Neural cell (in vitro differentiated cells): ENCODE data around the gene OR7A17. TPM values are rescaled to one million over a fixed set of nuclear protein-coding genes. Genes with fewer than 3 reads are reported as not detected.

Experiments used
- H2AFZ ChIP-seq: fragments of 200-600, 300-800 bp; sonication (generic), shearing (Covaris generic); 2 replicates; pipeline ENCODE4 v1.6.0; 2014; ENCODE audit warnings: low read depth, mild to moderate bottlenecking, antibody characterized with exemption, low read length, moderate library complexity
- H3F3A ChIP-seq: fragments of 200-600 bp; shearing (Covaris generic); 2 replicates; pipeline ENCODE4 v1.6.1; 2016; ENCODE audit warnings: mild to moderate bottlenecking, moderate library complexity, mixed read lengths, antibody characterized with exemption, low read length; ENCODE audit not compliant: insufficient read depth, poor library complexity, severe bottlenecking
- H3K27ac ChIP-seq: fragments of 200-600, 300-800 bp; sonication (generic), shearing (Covaris generic); 2 replicates; pipeline ENCODE4 v1.5.1; 2014; ENCODE audit warnings: mild to moderate bottlenecking, low read length, moderate library complexity
- H3K27me3 ChIP-seq: fragments of 300-800, 200-600 bp; sonication (generic), shearing (Covaris generic); 2 replicates; pipeline ENCODE4 v1.6.0; 2014; ENCODE audit warnings: mild to moderate bottlenecking, low read depth, low read length, moderate library complexity; ENCODE audit not compliant: insufficient read depth
- H3K36me3 ChIP-seq: fragments of 300-800, 200-600 bp; sonication (generic), shearing (Covaris generic); 2 replicates; pipeline ENCODE4 v1.5.1; 2014; ENCODE audit warnings: mild to moderate bottlenecking, antibody characterized with exemption, low read length, moderate library complexity; ENCODE audit not compliant: insufficient read depth
- H3K4me2 ChIP-seq: fragments of 300-800, 200-600 bp; sonication (generic), shearing (Covaris generic); 2 replicates; pipeline ENCODE4 v1.6.0; 2014; ENCODE audit warnings: mild to moderate bottlenecking, low read length
- H3K4me3 ChIP-seq: fragments of 300-800, 200-600 bp; sonication (generic), shearing (Covaris generic); 2 replicates; pipeline ENCODE4 v1.5.1; 2014; ENCODE audit warnings: mild to moderate bottlenecking, low read length, moderate library complexity
- H3K79me2 ChIP-seq: fragments of 200-600 bp; shearing (Covaris generic); replicated peaks from 2 replicates; pipeline ENCODE4 v1.6.0; 2014; ENCODE audit warnings: mild to moderate bottlenecking, low read length, moderate library complexity; ENCODE audit not compliant: insufficient read depth
- H3K9ac ChIP-seq: fragments of 300-800, 200-600 bp; sonication (generic), shearing (Covaris generic); 2 replicates; pipeline ENCODE4 v1.6.1; 2016; ENCODE audit warnings: mild to moderate bottlenecking, low read length, mixed read lengths
- H3K9me2 ChIP-seq: fragments of 200-600 bp; shearing (Covaris generic); 2 replicates; pipeline ENCODE4 v1.6.1; 2016; ENCODE audit warnings: mild to moderate bottlenecking, low read length, mixed read lengths; ENCODE audit not compliant: insufficient read depth
- H3K9me3 ChIP-seq: fragments of 200-600, 300-800 bp; sonication (generic), shearing (Covaris generic); 2 replicates; pipeline ENCODE4 v1.6.1; 2016; ENCODE audit warnings: mild to moderate bottlenecking, mixed run types, low read length, moderate library complexity, mixed read lengths
- H4K20me1 ChIP-seq: fragments of 200-600 bp; shearing (Covaris generic); 2 replicates; pipeline ENCODE4 v1.6.1; 2016; ENCODE audit warnings: mild to moderate bottlenecking, mixed run types; ENCODE audit not compliant: insufficient read depth
- CTCF ChIP-seq: fragments of 450-650 bp; IDR thresholded peaks from 2 replicates; pipeline ENCODE4 v1.5.1; 2014; ENCODE audit warnings: antibody characterized with exemption, mild to moderate bottlenecking, moderate library complexity; ENCODE audit not compliant: poor library complexity, severe bottlenecking
- EP300 ChIP-seq: fragments of 450-650 bp; conservative IDR thresholded peaks from 2 replicates; pipeline ENCODE4 v1.6.1; 2014; ENCODE audit warnings: antibody characterized with exemption, mild to moderate bottlenecking, moderate library complexity; ENCODE audit not compliant: poor library complexity, severe bottlenecking
- EZH2 ChIP-seq: fragments of 200-600, 300-800 bp; shearing (Covaris generic), sonication (generic); IDR thresholded peaks from 2 replicates; pipeline ENCODE4 v1.6.1; 2014; ENCODE audit warnings: antibody characterized with exemption, low read length, borderline replicate concordance, mild to moderate bottlenecking; ENCODE audit not compliant: insufficient read depth, poor library complexity, severe bottlenecking
- MXI1 ChIP-seq: fragments of 450-650 bp; conservative IDR thresholded peaks from 2 replicates; pipeline ENCODE4 v1.6.1; 2014; ENCODE audit warnings: antibody characterized with exemption, mild to moderate bottlenecking; ENCODE audit not compliant: poor library complexity, severe bottlenecking
- POLR2AphosphoS5 ChIP-seq: IDR thresholded peaks from 2 replicates; pipeline ENCODE4 v1.6.1; 2012
- RAD21 ChIP-seq: fragments of 450-650 bp; conservative IDR thresholded peaks from 2 replicates; pipeline ENCODE4 v1.6.1; 2014; ENCODE audit warnings: antibody characterized with exemption, mild to moderate bottlenecking, moderate library complexity
- SMC3 ChIP-seq: fragments of 450-650 bp; conservative IDR thresholded peaks from 2 replicates; pipeline ENCODE4 v1.6.1; 2014; ENCODE audit warnings: antibody characterized with exemption, mild to moderate bottlenecking, moderate library complexity; ENCODE audit not compliant: poor library complexity
- TAF1 ChIP-seq: IDR thresholded peaks from 2 replicates; pipeline ENCODE4 v1.6.1; 2012; ENCODE audit warnings: low read depth
- polyA minus RNA-seq: library from RNA; depleted of rRNA, polyadenylated mRNA; stranded (reverse); fragments of >200 nt; gene quantifications from 2 replicates; pipeline ENCODE4 v1.2.3, GENCODE V29; 2014
- polyA plus RNA-seq: library from polyadenylated mRNA; depleted of rRNA; stranded (reverse); fragments of >200 nt; gene quantifications from 2 replicates; pipeline ENCODE4 v1.2.3, GENCODE V29; 2014
- TF ChIP-seq, protein P1 (sequence below): IDR thresholded peaks from 2 replicates; pipeline ENCODE4 v1.6.1; 2012; ENCODE audit warnings: borderline replicate concordance

OR7A17 gene
- not detected in 2 replicates for polyA plus RNA-seq
- not detected in 2 replicates for polyA minus RNA-seq

DNA sequence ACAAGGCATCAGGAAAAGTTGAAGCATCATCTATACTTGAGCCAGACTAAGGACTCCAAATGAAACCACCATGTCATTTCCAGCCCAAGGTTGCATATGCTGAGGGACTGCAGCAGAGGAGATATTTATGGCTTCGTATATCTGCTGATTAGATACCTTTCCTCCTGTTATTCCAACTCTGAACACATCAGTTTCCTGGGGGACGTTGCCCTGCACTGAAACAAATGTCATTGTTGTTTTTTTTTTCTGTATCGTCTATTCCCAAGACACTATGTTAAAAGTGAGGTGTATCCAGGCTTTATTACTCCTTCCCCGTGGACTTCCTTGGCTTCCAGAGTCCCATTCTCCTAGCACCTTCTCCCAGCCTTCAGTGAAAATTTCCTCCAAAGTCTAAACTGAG is at the start of gene OR7A17:
Gene OR7A17 (minus strand): TSS at position 101 of the 400 bp plus-strand sequence. CDS start 4,777 bp downstream, outside the sequence.
- H3K27ac ChIP-seq: no peak within 1 kb of the TSS
- no peak within 1 kb of the TSS for H3K4me2 ChIP-seq
- H3K27me3 ChIP-seq: no peaks in the 10 kb centered on the region
- H3K9me3 ChIP-seq: no peaks in the 10 kb centered on the region
- no peaks in the 10 kb centered on the region for H3K9me2 ChIP-seq
- no peaks in the 10 kb centered on the region for H3F3A ChIP-seq
- H3K79me2 ChIP-seq: no peaks in the 10 kb centered on the region
- H3K36me3 ChIP-seq: no peaks in the 10 kb centered on the region
- no peak for TF ChIP-seq SMC3
- no peak for TF ChIP-seq CTCF
- TF ChIP-seq EZH2: no peak
- TF ChIP-seq POLR2AphosphoS5: no peak
- no peak for TF ChIP-seq TAF1
- TF ChIP-seq, protein P1, sequence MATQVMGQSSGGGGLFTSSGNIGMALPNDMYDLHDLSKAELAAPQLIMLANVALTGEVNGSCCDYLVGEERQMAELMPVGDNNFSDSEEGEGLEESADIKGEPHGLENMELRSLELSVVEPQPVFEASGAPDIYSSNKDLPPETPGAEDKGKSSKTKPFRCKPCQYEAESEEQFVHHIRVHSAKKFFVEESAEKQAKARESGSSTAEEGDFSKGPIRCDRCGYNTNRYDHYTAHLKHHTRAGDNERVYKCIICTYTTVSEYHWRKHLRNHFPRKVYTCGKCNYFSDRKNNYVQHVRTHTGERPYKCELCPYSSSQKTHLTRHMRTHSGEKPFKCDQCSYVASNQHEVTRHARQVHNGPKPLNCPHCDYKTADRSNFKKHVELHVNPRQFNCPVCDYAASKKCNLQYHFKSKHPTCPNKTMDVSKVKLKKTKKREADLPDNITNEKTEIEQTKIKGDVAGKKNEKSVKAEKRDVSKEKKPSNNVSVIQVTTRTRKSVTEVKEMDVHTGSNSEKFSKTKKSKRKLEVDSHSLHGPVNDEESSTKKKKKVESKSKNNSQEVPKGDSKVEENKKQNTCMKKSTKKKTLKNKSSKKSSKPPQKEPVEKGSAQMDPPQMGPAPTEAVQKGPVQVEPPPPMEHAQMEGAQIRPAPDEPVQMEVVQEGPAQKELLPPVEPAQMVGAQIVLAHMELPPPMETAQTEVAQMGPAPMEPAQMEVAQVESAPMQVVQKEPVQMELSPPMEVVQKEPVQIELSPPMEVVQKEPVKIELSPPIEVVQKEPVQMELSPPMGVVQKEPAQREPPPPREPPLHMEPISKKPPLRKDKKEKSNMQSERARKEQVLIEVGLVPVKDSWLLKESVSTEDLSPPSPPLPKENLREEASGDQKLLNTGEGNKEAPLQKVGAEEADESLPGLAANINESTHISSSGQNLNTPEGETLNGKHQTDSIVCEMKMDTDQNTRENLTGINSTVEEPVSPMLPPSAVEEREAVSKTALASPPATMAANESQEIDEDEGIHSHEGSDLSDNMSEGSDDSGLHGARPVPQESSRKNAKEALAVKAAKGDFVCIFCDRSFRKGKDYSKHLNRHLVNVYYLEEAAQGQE: no peak
- no peak for TF ChIP-seq RAD21
- no peak for TF ChIP-seq EP300
- H3K9ac ChIP-seq: no peak within 1 kb of the TSS
- H4K20me1 ChIP-seq: no peaks in the 10 kb centered on the region
- H3K4me3 ChIP-seq: no peak within 1 kb of the TSS
- H2AFZ ChIP-seq: no peak within 1 kb of the TSS

- no peak overlapping the region for H2AFZ ChIP-seq
- no peaks in the 10 kb centered on the region for H3K9me3 ChIP-seq
- no peaks in the 10 kb centered on the region for H3K79me2 ChIP-seq
- H3K27ac ChIP-seq: no peak overlapping the region
- no peaks in the 10 kb centered on the region for H4K20me1 ChIP-seq
- TF ChIP-seq EZH2: no peak
- TF ChIP-seq POLR2AphosphoS5: no peak
- TF ChIP-seq TAF1: no peak
- no peaks in the 10 kb centered on the region for H3K9me2 ChIP-seq
- no peak overlapping the region for H3K4me2 ChIP-seq
- no peak overlapping the region for H3K9ac ChIP-seq
- H3K36me3 ChIP-seq: no peaks in the 10 kb centered on the region
- no peaks in the 10 kb centered on the region for H3F3A ChIP-seq
- H3K27me3 ChIP-seq: no peaks in the 10 kb centered on the region
- no peak overlapping the region for H3K4me3 ChIP-seq
Measured at GRCh38 chr19:14933506-14933905, 47.6 kb upstream of the OR7A17 start.

- H3K9ac ChIP-seq: no peak overlapping the region
- H3K27me3 ChIP-seq: no peaks in the 10 kb centered on the region
- H4K20me1 ChIP-seq: no peaks in the 10 kb centered on the region
- H3K36me3 ChIP-seq: no peaks in the 10 kb centered on the region
- H3K4me2 ChIP-seq: no peak overlapping the region
- TF ChIP-seq, protein P1: no peak
- TF ChIP-seq TAF1 (no peak), POLR2AphosphoS5 (no peak), SMC3 (no peak), EZH2 (no peak), MXI1 (no peak), CTCF (no peak), RAD21 (no peak), EP300 (no peak)
- H3K9me2 ChIP-seq: no peaks in the 10 kb centered on the region
- no peaks in the 10 kb centered on the region for H3K79me2 ChIP-seq
- H2AFZ ChIP-seq: no peak overlapping the region
- H3K9me3 ChIP-seq: no peaks in the 10 kb centered on the region
- H3K4me3 ChIP-seq: no peak overlapping the region
- no peaks in the 10 kb centered on the region for H3F3A ChIP-seq
- no peak overlapping the region for H3K27ac ChIP-seq
Measured at GRCh38 chr19:14916848-14917247, 30.9 kb upstream of the OR7A17 start.
